Neural cell (in vitro differentiated cells): ENCODE results near the gene MEGF6. TPM values are rescaled to one million over a fixed set of nuclear protein-coding genes. Genes with fewer than 3 reads are reported as not detected.

Experiments
- H2AFZ ChIP-seq: fragments of 200-600, 300-800 bp; sonication (generic), shearing (Covaris generic); 2 replicates; pipeline ENCODE4 v1.6.0; 2014; ENCODE audit warnings: low read depth, mild to moderate bottlenecking, antibody characterized with exemption, low read length, moderate library complexity
- H3F3A ChIP-seq: fragments of 200-600 bp; shearing (Covaris generic); 2 replicates; pipeline ENCODE4 v1.6.1; 2016; ENCODE audit warnings: mild to moderate bottlenecking, moderate library complexity, mixed read lengths, antibody characterized with exemption, low read length; ENCODE audit not compliant: insufficient read depth, poor library complexity, severe bottlenecking
- H3K27ac ChIP-seq: fragments of 200-600, 300-800 bp; sonication (generic), shearing (Covaris generic); 2 replicates; pipeline ENCODE4 v1.5.1; 2014; ENCODE audit warnings: mild to moderate bottlenecking, low read length, moderate library complexity
- H3K27me3 ChIP-seq: fragments of 300-800, 200-600 bp; sonication (generic), shearing (Covaris generic); 2 replicates; pipeline ENCODE4 v1.6.0; 2014; ENCODE audit warnings: mild to moderate bottlenecking, low read depth, low read length, moderate library complexity; ENCODE audit not compliant: insufficient read depth
- H3K36me3 ChIP-seq: fragments of 300-800, 200-600 bp; sonication (generic), shearing (Covaris generic); 2 replicates; pipeline ENCODE4 v1.5.1; 2014; ENCODE audit warnings: mild to moderate bottlenecking, antibody characterized with exemption, low read length, moderate library complexity; ENCODE audit not compliant: insufficient read depth
- H3K4me2 ChIP-seq: fragments of 300-800, 200-600 bp; sonication (generic), shearing (Covaris generic); 2 replicates; pipeline ENCODE4 v1.6.0; 2014; ENCODE audit warnings: mild to moderate bottlenecking, low read length
- H3K4me3 ChIP-seq: fragments of 300-800, 200-600 bp; sonication (generic), shearing (Covaris generic); 2 replicates; pipeline ENCODE4 v1.5.1; 2014; ENCODE audit warnings: mild to moderate bottlenecking, low read length, moderate library complexity
- H3K79me2 ChIP-seq: fragments of 200-600 bp; shearing (Covaris generic); replicated peaks from 2 replicates; pipeline ENCODE4 v1.6.0; 2014; ENCODE audit warnings: mild to moderate bottlenecking, low read length, moderate library complexity; ENCODE audit not compliant: insufficient read depth
- H3K9ac ChIP-seq: fragments of 300-800, 200-600 bp; sonication (generic), shearing (Covaris generic); 2 replicates; pipeline ENCODE4 v1.6.1; 2016; ENCODE audit warnings: mild to moderate bottlenecking, low read length, mixed read lengths
- H3K9me2 ChIP-seq: fragments of 200-600 bp; shearing (Covaris generic); 2 replicates; pipeline ENCODE4 v1.6.1; 2016; ENCODE audit warnings: mild to moderate bottlenecking, low read length, mixed read lengths; ENCODE audit not compliant: insufficient read depth
- H3K9me3 ChIP-seq: fragments of 200-600, 300-800 bp; sonication (generic), shearing (Covaris generic); 2 replicates; pipeline ENCODE4 v1.6.1; 2016; ENCODE audit warnings: mild to moderate bottlenecking, mixed run types, low read length, moderate library complexity, mixed read lengths
- H4K20me1 ChIP-seq: fragments of 200-600 bp; shearing (Covaris generic); 2 replicates; pipeline ENCODE4 v1.6.1; 2016; ENCODE audit warnings: mild to moderate bottlenecking, mixed run types; ENCODE audit not compliant: insufficient read depth
- CTCF ChIP-seq: fragments of 450-650 bp; IDR thresholded peaks from 2 replicates; pipeline ENCODE4 v1.5.1; 2014; ENCODE audit warnings: antibody characterized with exemption, mild to moderate bottlenecking, moderate library complexity; ENCODE audit not compliant: poor library complexity, severe bottlenecking
- EP300 ChIP-seq: fragments of 450-650 bp; conservative IDR thresholded peaks from 2 replicates; pipeline ENCODE4 v1.6.1; 2014; ENCODE audit warnings: antibody characterized with exemption, mild to moderate bottlenecking, moderate library complexity; ENCODE audit not compliant: poor library complexity, severe bottlenecking
- EZH2 ChIP-seq: fragments of 200-600, 300-800 bp; shearing (Covaris generic), sonication (generic); IDR thresholded peaks from 2 replicates; pipeline ENCODE4 v1.6.1; 2014; ENCODE audit warnings: antibody characterized with exemption, low read length, borderline replicate concordance, mild to moderate bottlenecking; ENCODE audit not compliant: insufficient read depth, poor library complexity, severe bottlenecking
- MXI1 ChIP-seq: fragments of 450-650 bp; conservative IDR thresholded peaks from 2 replicates; pipeline ENCODE4 v1.6.1; 2014; ENCODE audit warnings: antibody characterized with exemption, mild to moderate bottlenecking; ENCODE audit not compliant: poor library complexity, severe bottlenecking
- POLR2AphosphoS5 ChIP-seq: IDR thresholded peaks from 2 replicates; pipeline ENCODE4 v1.6.1; 2012
- RAD21 ChIP-seq: fragments of 450-650 bp; conservative IDR thresholded peaks from 2 replicates; pipeline ENCODE4 v1.6.1; 2014; ENCODE audit warnings: antibody characterized with exemption, mild to moderate bottlenecking, moderate library complexity
- REST ChIP-seq: IDR thresholded peaks from 2 replicates; pipeline ENCODE4 v1.6.1; 2012; ENCODE audit warnings: borderline replicate concordance
- SMC3 ChIP-seq: fragments of 450-650 bp; conservative IDR thresholded peaks from 2 replicates; pipeline ENCODE4 v1.6.1; 2014; ENCODE audit warnings: antibody characterized with exemption, mild to moderate bottlenecking, moderate library complexity; ENCODE audit not compliant: poor library complexity
- TAF1 ChIP-seq: IDR thresholded peaks from 2 replicates; pipeline ENCODE4 v1.6.1; 2012; ENCODE audit warnings: low read depth
- polyA plus RNA-seq: library from polyadenylated mRNA; depleted of rRNA; stranded (reverse); fragments of >200 nt; gene quantifications from 2 replicates; pipeline ENCODE4 v1.2.3, GENCODE V29; 2014

The MEGF6 gene
- polyA plus RNA-seq, 1 donor from 2014 or later: 6.0 TPM

GRCh38 chr1:3569436-3569835 is 41.9 kb downstream of the MEGF6 start:
- H3K9me3 ChIP-seq: no peaks in the 10 kb centered on the region
- no peaks in the 10 kb centered on the region for H4K20me1 ChIP-seq
- no peak overlapping the region for H2AFZ ChIP-seq
- H3K79me2 ChIP-seq: no peaks in the 10 kb centered on the region
- H3F3A ChIP-seq: no peaks in the 10 kb centered on the region
- H3K4me3 ChIP-seq: no peak overlapping the region
- H3K9ac ChIP-seq: no peak overlapping the region
- no peak overlapping the region for H3K4me2 ChIP-seq
- no peaks in the 10 kb centered on the region for H3K36me3 ChIP-seq
- H3K27ac ChIP-seq: no peak overlapping the region
- no peaks in the 10 kb centered on the region for H3K27me3 ChIP-seq
- H3K9me2 ChIP-seq: no peaks in the 10 kb centered on the region
- TF ChIP-seq CTCF (no peak), RAD21 (no peak), EP300 (no peak), SMC3 (no peak), EZH2 (no peak), REST (no peak), TAF1 (no peak), POLR2AphosphoS5 (no peak), MXI1 (no peak)

DNA sequence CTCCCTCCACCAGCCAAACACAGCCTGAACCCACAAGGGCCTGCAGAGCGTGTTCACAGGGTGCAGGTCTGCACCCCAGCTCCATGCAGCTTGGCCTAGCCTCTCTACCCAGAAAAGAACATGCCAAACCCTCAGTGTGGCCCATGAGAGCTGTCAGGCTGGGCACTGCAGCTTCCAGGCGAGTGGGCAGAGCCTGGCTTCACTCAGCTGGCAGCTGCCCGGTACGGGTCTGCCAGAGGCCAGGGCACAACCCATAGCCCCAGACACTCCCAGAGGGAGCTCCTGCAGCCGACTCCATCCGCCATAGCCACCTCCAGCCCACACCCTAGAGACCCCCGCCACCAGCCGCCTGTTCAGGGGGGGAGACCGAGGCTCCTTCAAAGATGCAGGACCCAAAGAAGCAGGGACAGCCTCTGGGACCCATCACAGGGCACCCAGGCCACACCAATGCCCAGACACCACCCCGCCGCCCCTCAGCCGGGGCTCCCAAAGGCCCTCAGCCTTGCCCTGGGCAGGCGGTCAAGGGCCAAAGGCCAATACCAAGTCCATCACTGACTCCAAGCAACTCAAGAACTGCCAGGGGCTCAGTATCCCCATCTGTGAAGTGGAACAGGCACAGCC is 42.4 kb downstream of the MEGF6 start:
- TF ChIP-seq SMC3 (no peak), EP300 (no peak)
- no peak overlapping the region for H3K4me3 ChIP-seq
- H3K9me2 ChIP-seq: no peaks in the 10 kb centered on the region
- H3K9ac ChIP-seq: no peak overlapping the region
- H4K20me1 ChIP-seq: no peaks in the 10 kb centered on the region
- no peaks in the 10 kb centered on the region for H3K27me3 ChIP-seq
- H2AFZ ChIP-seq: no peak overlapping the region
- no peak overlapping the region for H3K27ac ChIP-seq
- no peaks in the 10 kb centered on the region for H3K9me3 ChIP-seq
- no peaks in the 10 kb centered on the region for H3K79me2 ChIP-seq
- H3F3A ChIP-seq: no peaks in the 10 kb centered on the region
- no peak overlapping the region for H3K4me2 ChIP-seq
- H3K36me3 ChIP-seq: no peaks in the 10 kb centered on the region
